AG04449 (cell line): ENCODE results near the gene DPEP2NB.
A peak's percentile ranks its signal among the peaks of the same experiment; 100 is the strongest.
"Not testable (repeated sequence)": the region's sequence is repeated elsewhere in the genome, so short reads cannot be mapped to it uniquely, and the experiment has no call there.

Experiments
- CTCF ChIA-PET: fragments of 350-600 bp; formaldehyde crosslinking; extraction: SDS; loops from one replicate; lab custom pipeline; 2021; ENCODE audit warnings: antibody characterized with exemption; lab: Yijun Ruan, JAX
- POLR2A ChIA-PET: fragments of 400-600, 350-600 bp; formaldehyde crosslinking; extraction: SDS; loops from one replicate; lab custom pipeline; 2020; ENCODE audit warnings: antibody characterized with exemption, inconsistent platforms; lab: Yijun Ruan, JAX
- DNase-seq: peaks from one replicate; pipeline ENCODE4 v3.0.0-alpha.2; 2010; ENCODE audit warnings: low read depth, low spot score
- H3K4me3 ChIP-seq: 2 replicates; pipeline ENCODE4 v1.5.1; 2011; ENCODE audit warnings: low read depth, mild to moderate bottlenecking, control low read depth, low read length
- TF ChIP-seq, protein P1 (sequence below): IDR thresholded peaks from one replicate; pipeline ENCODE4 v1.5.1; 2011; ENCODE audit warnings: mild to moderate bottlenecking, moderate library complexity, low read length, control low read depth, inconsistent platforms; ENCODE audit not compliant: insufficient read depth; ENCODE audit errors: missing control alignments

DPEP2NB gene

GRCh38 chr16:67979955-67980678, 35.6 kb downstream of the DPEP2NB start, which contains the start of gene DPEP3:
DPEP3 (minus strand) TSS chr16:67980499; CDS start chr16:67980380, 119 bp downstream.
- no peak for DNase-seq
- H3K4me3 ChIP-seq = no peak within 1 kb of the TSS
- TF ChIP-seq, protein P1, sequence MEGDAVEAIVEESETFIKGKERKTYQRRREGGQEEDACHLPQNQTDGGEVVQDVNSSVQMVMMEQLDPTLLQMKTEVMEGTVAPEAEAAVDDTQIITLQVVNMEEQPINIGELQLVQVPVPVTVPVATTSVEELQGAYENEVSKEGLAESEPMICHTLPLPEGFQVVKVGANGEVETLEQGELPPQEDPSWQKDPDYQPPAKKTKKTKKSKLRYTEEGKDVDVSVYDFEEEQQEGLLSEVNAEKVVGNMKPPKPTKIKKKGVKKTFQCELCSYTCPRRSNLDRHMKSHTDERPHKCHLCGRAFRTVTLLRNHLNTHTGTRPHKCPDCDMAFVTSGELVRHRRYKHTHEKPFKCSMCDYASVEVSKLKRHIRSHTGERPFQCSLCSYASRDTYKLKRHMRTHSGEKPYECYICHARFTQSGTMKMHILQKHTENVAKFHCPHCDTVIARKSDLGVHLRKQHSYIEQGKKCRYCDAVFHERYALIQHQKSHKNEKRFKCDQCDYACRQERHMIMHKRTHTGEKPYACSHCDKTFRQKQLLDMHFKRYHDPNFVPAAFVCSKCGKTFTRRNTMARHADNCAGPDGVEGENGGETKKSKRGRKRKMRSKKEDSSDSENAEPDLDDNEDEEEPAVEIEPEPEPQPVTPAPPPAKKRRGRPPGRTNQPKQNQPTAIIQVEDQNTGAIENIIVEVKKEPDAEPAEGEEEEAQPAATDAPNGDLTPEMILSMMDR = peak; percentile 19
- CTCF ChIA-PET = interaction anchor here (1.0 to 7.4 kb wide), 2 partner anchors 13 to 28 kb away, joined by 3 to 51 read pairs; no protein-coding TSS in a partner anchor
- POLR2A ChIA-PET = no interaction called here

DNA sequence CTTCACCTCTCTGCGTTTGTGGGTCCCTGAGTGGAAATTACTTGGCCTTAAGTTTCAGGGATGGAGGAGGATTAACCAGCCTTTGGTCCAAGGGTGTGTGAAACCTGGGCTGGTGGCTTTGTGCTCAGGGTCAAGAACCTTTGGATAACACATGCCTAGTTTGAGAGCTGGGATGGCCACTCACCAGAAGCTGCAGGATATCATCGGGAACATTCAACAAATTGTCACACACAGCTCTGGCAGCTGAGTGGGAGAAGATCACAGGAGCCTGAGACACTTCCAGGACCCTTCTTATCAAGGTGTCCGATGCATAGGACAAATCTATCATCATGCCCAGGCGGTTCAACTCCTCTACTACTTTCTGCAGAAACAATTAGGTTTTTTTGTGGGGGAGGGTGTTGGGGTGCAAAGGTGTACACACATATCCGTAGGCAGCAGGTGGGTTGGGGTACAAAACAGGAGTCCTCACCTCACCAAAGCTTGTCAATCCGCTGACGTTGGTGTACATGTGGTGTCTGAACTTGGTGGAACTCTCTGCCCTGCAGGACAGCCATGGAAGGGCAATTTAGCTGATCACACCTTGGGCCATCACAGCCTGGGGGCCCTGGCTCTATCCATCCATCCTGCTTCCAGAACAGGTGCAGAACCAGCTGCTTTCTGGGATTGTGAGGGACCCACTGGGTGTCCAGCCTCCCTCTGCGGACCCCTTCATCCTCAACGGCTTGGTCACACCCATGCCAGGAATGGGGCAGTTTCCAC, 38.1 kb downstream of the DPEP2NB start:
- TF ChIP-seq, protein P1 = no peak
- ChIA-PET POLR2A (no interaction called here), CTCF (interaction anchor here (0.8 to 1.3 kb wide), 3 partner anchors 13 to 29 kb away, joined by 3 to 5 read pairs (median 4); no protein-coding TSS in a partner anchor)
- H3K4me3 ChIP-seq = no peak overlapping the region
- no peak for DNase-seq

DNA sequence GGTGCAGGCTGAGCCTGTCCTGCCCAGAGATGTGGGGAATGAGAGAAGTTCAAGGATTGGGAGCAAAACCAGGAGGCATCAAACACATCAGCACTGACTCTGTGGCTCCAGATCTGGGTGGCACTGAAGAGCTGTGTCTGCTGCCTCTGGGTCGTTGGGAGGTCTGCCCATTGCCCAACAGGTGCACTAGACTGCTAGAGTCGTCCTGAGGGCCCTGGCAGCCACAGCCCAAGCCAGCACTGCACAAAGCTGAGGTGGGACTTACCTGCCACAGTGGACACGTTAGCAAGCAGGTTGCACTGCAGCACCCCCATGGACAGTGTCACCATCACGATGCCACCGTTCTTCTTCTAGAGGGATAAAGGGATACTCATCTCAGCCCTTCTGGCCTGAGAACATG, 38.7 kb downstream of the DPEP2NB start:
- DNase-seq = no peak
- CTCF ChIA-PET = interaction anchor here (0.8 to 1.3 kb wide), 3 partner anchors 14 to 30 kb away, joined by 3 to 5 read pairs (median 4); no protein-coding TSS in a partner anchor
- no peak overlapping the region for H3K4me3 ChIP-seq
- TF ChIP-seq, protein P1 = no peak
- POLR2A ChIA-PET = no interaction called here

- no peak overlapping the region for H3K4me3 ChIP-seq
- TF ChIP-seq, protein P1 = no peak
- no peak for DNase-seq
- ChIA-PET CTCF (interaction anchor here (0.5 kb wide), 1 partner anchor 27 kb away, joined by 3 read pairs; no protein-coding TSS in a partner anchor), POLR2A (no interaction called here)
Measured at GRCh38 chr16:67976205-67976604, 39.5 kb downstream of the DPEP2NB start.

DNA sequence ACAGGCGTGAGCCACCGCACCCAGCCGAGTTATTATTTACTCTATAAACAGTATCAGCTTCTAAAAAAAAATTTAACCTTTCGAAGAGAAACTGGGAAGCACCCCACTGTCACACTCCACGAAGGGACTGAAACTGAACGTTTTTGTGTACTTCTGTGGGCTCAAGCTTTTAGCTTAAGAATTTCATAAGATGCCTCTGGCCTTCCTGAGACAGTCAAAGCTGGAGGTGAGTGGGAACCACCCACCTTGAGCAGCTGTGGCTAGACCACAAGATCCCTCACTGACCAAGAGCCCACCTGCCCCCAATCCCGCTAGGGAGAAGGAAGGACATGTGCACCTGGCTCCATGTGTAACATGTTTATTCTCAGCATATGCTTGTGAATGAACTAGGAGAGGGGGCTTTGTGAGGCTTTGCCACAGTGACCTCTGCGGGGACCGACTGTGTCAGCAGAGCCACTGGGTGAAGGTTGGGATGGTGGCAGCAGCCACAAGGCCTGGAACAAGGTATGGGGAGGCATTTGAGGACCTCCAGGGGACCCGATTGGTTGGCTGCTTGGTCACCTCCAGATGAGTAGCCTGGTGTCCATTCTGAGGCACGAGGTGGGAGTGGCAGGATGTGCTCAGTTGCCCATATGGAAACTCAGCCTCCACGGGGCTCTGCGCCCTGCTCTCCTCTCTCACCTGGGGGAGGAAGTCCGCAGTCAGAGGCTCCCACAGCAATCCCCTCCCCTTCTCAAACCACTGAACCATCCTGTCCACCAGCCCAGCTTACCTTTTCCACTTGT, 40.2 kb downstream of the DPEP2NB start:
- H3K4me3 ChIP-seq = no peak overlapping the region
- TF ChIP-seq, protein P1 = no peak
- no peak for DNase-seq
- POLR2A ChIA-PET = no interaction called here
- CTCF ChIA-PET = interaction anchor here (0.7 kb wide), 1 partner anchor 13 kb away, joined by 3 read pairs; no protein-coding TSS in a partner anchor

DNA sequence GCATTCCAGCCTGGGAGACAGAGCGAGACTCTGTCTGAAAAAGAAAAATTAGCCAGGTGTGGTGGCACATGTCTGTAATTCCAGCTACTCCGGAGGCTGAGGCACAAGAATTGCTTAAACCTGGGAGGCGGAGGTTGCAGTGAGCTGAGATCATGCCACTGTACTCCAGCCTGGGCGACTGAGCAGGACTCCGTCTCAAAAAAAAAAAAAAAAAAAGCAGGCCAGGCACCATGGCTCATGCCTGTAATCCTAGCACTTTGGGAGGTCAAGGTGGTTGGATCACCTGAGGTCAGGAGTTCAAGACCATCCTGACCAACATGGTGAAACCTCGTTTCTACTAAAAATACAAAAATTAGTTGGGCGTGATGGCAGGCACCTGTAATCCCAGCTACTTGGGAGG, 43.4 kb downstream of the DPEP2NB start:
- CTCF ChIA-PET = interaction anchor here (1.0 kb wide), 1 partner anchor 20 kb away, joined by 3 read pairs; no protein-coding TSS in a partner anchor
- H3K4me3 ChIP-seq, POLR2A ChIA-PET, DNase-seq: not testable (repeated sequence)
